GM21447 (cell line): ENCODE data around the gene JTB.

Experiments
- ATAC-seq: cut with Tn5 transposase; IDR thresholded peaks from one replicate; pipeline ENCODE4 v1.9.1; 2021; ENCODE audit not compliant: unreplicated experiment

The JTB gene

DNA sequence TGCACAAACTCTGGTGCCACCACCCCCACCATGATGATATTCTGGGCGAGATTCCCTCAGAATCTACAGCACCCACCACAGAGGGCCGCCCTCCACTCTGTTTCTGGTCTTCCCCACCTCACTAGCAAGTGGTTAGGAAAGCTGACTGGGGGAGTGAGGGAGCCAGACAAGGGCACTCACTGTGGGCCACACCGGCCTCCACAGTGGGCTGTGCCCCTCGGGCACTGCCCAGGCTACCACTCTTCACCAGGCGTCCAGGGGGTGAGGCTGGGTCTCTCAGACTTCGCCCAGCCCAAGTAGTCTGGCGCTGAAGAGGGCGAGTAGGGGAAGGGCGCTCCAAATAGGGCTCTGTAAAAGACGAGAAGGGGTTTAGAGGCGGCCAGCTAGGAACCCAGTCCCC is 43.5 kb downstream of the JTB start:
- ATAC-seq, result no peak

DNA sequence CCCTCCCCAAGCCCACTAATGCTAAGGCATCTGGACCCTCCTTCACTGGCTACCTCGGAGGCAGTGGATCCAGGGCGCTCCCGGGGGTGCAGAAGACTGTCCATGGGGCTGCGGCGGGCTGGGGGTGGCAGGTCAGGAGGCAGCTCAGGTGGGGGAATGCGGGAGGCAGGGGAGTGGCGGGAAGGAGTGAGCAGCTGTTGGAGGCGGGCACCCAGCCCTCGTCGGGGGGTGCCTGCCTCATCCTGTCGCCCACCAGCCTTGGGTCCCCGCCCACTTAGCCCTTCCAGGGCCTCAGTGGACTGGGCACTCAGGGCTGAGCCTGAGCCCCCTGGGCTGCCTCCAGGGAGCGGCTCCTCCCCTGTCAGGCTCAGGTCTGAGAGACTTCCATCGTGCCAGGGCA is 44.0 kb downstream of the JTB start:
- ATAC-seq, result no peak

DNA sequence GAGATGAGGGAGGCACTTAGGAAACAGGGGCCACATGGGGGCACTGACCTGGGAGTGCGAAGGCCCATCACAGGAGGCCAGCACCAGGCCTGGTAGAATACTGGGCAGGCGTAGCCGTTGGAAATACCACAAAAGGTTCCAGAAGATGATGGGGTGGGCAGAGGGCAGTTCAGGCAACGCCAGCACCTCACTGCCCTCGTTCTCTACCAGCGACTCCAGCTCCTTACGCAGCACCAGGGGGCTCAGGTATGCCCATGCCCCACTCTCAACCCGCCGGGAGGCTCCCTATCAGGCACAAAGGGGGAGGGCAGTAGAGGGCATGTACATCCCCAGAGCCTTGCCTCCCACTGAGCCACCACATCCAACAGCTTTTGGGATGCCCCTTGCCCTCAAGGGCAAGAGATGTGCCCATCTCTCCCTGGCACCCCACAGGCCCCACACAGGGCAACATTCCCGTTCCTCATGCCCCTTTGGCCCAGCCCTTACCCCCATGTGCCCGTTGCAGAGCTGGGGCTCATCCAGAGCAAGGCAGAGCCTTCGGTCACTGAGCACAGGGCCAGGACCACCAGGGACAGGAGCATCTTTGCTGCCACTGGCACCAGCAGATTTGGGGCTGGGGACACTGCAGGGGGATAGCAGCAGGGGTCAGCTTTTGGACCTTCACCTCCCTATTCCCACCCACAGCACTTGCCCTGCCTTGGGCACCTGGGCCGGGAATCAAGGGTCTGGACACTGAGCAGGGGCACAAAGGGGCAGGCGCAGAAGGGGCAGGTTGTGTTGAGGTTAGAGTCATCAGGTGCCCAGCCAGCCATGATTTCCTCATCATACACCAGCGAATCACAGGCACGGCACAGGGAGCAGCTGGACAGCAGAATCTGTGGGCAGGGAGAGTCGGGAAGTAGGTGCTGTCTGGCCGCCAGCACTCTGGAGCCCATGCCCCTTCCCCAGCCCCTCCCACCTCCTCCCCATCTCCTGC is 45.0 kb downstream of the JTB start:
- no peak for ATAC-seq

DNA sequence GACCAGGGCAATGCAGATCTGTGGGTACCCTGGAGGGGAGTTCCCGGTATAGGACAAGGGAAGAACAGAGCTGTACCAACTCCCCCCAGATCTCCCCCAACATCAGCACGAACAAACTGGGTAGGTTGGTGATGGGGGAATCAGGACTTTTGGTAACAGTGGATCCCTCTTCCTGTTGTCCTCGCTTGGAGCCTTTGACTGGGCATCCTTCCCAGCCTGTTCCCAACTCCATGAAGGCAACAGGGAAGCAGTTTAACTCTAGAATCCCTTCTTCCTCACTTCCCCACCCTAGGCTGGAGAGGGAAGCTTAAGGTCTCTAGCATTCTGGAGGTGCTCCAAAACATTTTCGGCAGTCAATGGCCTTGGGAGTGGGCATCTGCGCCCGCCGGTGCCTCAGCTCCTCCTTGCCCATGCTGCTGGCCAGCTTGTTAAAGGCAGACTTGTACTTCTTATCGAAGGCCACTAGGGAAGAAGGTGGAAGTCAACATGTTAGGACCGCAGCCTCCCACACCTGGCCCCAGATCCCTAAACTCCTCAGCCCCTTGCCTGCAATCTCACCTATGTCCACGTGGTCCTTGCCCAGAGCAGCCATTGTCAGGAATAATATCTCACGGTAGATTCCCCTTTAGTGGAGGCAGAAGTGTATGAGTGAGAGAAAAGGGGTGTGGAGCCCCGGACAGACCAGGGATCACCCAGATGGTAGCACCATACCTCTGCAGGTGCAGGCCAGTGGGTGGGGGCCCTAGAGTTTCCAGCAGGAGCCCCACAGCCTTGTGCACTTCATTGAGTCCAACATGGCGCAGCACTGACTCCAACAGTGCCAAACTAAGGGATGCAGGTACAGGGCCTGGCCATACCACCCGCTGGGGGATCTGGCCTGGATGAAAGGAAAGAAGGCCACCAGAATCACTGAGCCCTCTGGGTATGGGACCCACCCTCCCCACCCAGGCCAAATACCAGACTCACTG is 47.2 kb downstream of the JTB start:
- no peak for ATAC-seq

DNA sequence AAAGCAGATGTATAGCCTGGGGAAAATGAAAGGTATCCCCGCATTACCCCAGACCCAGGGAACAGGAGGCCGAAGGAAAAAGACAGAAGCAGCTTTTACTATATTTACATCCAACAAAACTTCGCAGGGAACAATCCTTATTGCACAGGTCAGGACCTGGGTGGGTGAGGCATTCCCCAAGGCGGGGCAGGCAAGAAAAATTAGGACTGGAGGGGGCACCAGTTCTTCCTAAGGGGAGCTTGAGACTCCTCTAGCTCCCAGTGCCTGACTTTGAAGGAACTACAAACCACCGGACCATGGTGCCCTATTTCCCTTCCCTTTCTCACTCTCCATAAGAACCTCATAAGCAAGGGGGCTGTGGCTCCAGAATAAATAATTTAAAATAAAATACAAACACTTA is 48.0 kb downstream of the JTB start:
- ATAC-seq, result no peak

DNA sequence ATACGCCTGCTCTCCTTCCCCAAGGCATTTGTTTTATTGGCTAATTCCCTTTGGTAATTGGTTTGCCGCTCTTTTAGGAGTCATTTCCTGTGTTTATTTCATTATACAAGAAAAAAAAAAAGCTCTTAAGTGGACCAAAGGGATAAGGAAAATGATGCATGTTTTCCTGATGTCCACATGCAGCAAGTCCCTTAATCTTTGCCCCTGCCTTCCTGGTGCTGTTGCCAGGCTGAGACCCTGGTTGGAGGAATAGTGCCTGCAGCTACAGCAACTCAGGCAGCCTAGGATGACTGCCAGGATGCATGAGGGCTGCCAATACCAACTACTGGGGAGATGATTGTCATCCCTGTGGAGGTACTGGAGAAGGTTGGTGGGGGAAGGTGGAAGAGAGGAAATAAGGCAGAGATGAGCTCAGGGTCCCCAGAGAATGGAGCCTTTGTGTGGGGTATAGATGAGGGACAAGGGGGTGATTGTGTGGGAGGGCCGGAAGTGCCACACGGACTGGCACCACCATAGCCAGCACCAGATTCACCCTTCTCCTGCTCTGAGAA is 48.6 kb downstream of the JTB start:
- no peak for ATAC-seq

DNA sequence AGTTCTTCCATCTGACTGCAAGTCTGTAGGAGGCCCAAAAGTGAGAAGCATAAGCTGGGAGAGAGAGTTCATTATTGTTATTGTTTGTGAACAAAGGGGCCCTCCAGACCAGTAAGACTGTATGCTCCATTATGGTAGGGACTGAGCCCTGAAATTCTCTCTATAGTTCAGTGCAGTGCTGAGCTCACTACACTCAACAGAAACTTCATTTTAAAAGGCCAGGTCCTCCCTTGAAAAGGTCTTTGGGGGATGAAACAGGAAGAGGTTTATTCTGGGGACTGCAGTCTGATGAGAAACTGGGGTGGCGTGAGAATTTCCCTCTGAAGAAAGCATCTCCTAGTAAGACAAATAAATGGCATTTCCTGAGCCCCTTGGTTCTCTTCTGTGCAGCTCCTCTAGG is 49.2 kb downstream of the JTB start:
- ATAC-seq, result no peak

DNA sequence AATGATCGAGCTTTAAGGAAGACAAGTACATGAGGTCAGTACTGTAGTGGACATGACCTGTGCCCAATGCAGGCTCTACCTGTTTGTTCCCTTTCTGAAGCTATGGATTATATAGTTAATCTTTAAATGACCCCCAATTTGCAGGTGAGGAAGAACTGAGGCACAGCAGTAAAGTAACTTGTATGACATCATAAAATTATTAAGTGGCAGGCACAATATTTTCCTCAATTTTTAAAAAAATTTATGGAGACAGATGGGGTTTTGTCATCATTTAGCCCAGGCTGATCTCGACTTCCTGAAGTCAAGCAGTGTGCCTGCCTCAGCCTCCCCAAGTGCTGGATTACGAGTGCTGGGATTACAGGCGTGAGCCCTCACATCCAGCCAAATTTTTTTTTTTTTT is 51.1 kb downstream of the JTB start:
- no peak for ATAC-seq
